ENCODE results near the gene CCM2L. TPM values are rescaled to one million over a fixed set of nuclear protein-coding genes. Genes with fewer than 3 reads are reported as not detected.

Gene CCM2L
- total RNA-seq, 4 donors from 2014 or later, result 7.4 to 16.0 (median 9.7) TPM

DNA sequence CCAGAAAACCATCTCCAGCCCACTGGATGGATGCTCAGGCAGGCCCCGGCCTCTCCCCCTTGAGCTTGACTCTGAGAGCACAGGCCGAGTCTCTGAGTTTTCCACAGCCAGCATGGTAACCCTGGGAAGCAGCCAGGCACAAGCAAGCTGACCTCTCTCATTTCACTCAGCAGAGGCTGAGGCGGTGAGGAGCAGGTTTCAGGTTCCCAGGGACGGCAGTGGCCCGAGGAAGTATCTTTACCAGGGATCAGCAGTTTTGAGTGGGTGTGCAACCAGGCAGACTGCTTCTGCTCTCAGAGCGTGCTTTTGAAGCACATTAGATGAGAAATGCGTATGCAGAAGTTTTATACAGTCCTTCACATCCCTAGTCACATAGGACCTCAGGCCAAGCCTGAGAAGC, 54.4 kb downstream of the CCM2L start:
- no peak overlapping the region for H3K4me3 ChIP-seq (replicated peaks in 1 of 3)
- TF ChIP-seq, protein P1, sequence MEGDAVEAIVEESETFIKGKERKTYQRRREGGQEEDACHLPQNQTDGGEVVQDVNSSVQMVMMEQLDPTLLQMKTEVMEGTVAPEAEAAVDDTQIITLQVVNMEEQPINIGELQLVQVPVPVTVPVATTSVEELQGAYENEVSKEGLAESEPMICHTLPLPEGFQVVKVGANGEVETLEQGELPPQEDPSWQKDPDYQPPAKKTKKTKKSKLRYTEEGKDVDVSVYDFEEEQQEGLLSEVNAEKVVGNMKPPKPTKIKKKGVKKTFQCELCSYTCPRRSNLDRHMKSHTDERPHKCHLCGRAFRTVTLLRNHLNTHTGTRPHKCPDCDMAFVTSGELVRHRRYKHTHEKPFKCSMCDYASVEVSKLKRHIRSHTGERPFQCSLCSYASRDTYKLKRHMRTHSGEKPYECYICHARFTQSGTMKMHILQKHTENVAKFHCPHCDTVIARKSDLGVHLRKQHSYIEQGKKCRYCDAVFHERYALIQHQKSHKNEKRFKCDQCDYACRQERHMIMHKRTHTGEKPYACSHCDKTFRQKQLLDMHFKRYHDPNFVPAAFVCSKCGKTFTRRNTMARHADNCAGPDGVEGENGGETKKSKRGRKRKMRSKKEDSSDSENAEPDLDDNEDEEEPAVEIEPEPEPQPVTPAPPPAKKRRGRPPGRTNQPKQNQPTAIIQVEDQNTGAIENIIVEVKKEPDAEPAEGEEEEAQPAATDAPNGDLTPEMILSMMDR (IDR thresholded peaks at IDR 0.05), result no peak
- TF ChIP-seq POLR2A (IDR thresholded peaks at IDR 0.05), result no peak
- DNase-seq, result no peak
- intact Hi-C loops (cut with DNase I), result no loop called here
- no peaks in the 10 kb centered on the region for H3K9me3 ChIP-seq
- H3K36me3 ChIP-seq, result no peaks in the 10 kb centered on the region
- H3K27me3 ChIP-seq, result no peaks in the 10 kb centered on the region
- H3K4me1 ChIP-seq, result no peaks in the 10 kb centered on the region
- 42 to 43% methylated on average over 3 to 5 of the region's 7 CpGs for WGBS, 2 donors
- no peak overlapping the region for H3K27ac ChIP-seq

DNA sequence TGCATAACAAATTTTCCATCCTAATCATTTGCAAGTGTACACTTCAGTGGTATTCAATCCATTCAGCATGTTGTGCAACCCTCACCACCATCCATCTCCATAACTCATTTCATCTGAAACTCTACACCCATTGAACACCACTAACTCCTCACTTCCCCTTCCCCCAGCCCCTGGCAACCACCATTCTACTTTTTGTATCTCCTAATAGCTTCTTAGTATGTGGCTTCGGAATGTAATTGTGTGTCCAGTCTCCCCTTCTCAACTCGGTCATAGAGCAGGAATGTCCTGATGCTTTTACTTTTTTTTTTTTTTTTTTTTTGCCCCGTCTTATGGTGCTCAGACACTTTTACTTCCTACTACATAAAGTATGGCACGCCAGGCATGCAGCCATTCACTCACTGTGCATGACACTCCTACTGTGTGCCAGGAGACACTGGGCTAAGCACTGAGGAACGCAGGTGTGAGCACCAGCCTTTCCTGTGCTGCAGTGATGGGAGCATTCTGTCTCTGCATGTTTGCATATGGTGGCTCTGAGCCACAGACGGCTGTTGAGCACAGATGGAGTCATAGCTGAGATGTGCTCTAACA, 57.1 kb downstream of the CCM2L start:
- Histone ChIP-seq H3K27ac (no peak overlapping the region), H3K4me3 (replicated peaks in 1 of 3) (no peak overlapping the region), H3K36me3 (no peaks in the 10 kb centered on the region), H3K9me3 (no peaks in the 10 kb centered on the region), H3K4me1 (no peaks in the 10 kb centered on the region), H3K27me3 (no peaks in the 10 kb centered on the region)
- DNase-seq, result no peak
- intact Hi-C loops (cut with DNase I), result no loop called here
- WGBS, 2 donors, result 52 to 62% methylated on average over 6 of the region's 6 CpGs
- TF ChIP-seq, protein P1 (IDR thresholded peaks at IDR 0.05), result no peak
- no peak for TF ChIP-seq POLR2A (IDR thresholded peaks at IDR 0.05)

DNA sequence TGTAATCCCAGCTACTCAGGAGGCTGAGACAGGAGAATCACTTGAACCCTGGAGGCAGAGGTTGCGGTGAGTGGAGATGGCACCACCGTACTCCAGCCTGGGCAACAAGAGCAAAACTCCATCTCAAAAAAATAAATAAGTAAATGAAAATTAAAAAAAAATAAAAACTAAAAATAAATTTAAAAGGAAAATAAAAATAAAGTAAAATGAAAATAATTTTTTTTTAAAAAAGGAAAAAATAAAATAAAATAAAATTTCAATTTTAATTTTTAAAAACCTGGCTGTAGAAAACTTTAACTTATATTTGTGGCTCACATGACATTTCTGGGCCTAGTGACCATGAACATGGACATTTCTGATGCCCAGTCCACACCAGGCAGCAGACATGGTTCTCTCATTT, 57.9 kb downstream of the CCM2L start:
- Histone ChIP-seq H3K36me3 (no peaks in the 10 kb centered on the region), H3K27ac (no peak overlapping the region), H3K4me1 (no peaks in the 10 kb centered on the region), H3K27me3 (no peaks in the 10 kb centered on the region), H3K9me3 (no peaks in the 10 kb centered on the region), H3K4me3 (replicated peaks in 1 of 3) (no peak overlapping the region)
- intact Hi-C loops (cut with DNase I), result no loop called here
- 96 to 98% methylated on average over 2 of the region's 2 CpGs for WGBS, 2 donors
- DNase-seq, result no peak
- TF ChIP-seq POLR2A (IDR thresholded peaks at IDR 0.05), result no peak
- TF ChIP-seq, protein P1 (IDR thresholded peaks at IDR 0.05), result no peak

DNA sequence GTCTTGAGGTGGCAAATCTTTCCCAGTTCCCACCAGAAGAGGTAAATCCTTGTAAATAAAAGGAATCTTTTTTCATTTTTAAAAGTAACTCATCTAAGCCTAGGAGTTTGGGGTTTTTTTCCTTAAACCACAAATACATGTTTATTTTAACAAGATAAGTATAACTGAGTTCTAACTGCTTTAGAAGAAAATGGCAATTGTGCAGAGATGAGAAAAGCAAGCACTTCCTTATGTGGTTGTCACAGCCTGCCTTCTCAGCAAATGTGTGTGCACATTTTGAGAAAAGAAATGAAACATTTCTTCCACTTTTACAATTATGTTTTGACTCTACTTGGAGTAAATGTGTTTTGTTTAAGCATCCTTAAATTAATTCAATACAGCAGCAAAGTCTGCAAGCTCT, 59.5 kb downstream of the CCM2L start:
- Histone ChIP-seq H3K27me3 (no peaks in the 10 kb centered on the region), H3K36me3 (no peaks in the 10 kb centered on the region), H3K4me1 (no peaks in the 10 kb centered on the region), H3K4me3 (replicated peaks in 1 of 3) (no peak overlapping the region), H3K27ac (no peak overlapping the region), H3K9me3 (no peaks in the 10 kb centered on the region)
- intact Hi-C loops (cut with DNase I), result no loop called here
- no peak for TF ChIP-seq POLR2A (IDR thresholded peaks at IDR 0.05)
- TF ChIP-seq, protein P1 (IDR thresholded peaks at IDR 0.05), result no peak
- DNase-seq, result no peak

DNA sequence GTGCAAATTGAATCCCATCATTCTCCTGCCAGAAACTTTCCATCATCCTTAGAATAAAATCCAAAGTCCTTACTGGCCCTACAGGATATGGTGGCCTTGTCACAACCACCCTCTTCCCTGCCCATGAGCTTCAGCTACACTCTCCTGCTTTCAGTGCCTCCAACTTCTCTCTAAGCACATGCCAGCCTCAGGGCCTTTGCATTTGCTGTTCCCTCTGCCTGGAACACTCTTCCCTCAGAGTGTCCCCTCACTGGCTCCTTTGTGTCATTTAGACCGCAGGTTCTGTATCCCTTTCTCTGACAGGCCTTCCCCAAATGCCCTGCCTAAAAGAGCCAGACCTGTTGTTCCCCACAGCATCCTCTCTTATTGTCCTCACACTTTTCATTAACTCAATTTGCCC, 60.0 kb downstream of the CCM2L start:
- no peak overlapping the region for H3K27ac ChIP-seq
- H3K36me3 ChIP-seq, result no peaks in the 10 kb centered on the region
- no peak overlapping the region for H3K4me3 ChIP-seq (replicated peaks in 1 of 3)
- H3K27me3 ChIP-seq, result no peaks in the 10 kb centered on the region
- no peak for DNase-seq
- intact Hi-C loops (cut with DNase I), result no loop called here
- TF ChIP-seq POLR2A (IDR thresholded peaks at IDR 0.05), result no peak
- TF ChIP-seq, protein P1 (IDR thresholded peaks at IDR 0.05), result no peak
- 82 to 90% methylated on average over 1 of the region's 1 CpG for WGBS, 2 donors
- H3K9me3 ChIP-seq, result no peaks in the 10 kb centered on the region
- no peaks in the 10 kb centered on the region for H3K4me1 ChIP-seq

All from thyroid gland (tissue), 4 donors.